ENCODE results near the gene KDR. TPM values are rescaled to one million over a fixed set of nuclear protein-coding genes. Genes with fewer than 3 reads are reported as not detected.

KDR gene
- total and polyA plus RNA-seq, 2 experiments from 2014 or later = 96.0 to 104 TPM

DNA sequence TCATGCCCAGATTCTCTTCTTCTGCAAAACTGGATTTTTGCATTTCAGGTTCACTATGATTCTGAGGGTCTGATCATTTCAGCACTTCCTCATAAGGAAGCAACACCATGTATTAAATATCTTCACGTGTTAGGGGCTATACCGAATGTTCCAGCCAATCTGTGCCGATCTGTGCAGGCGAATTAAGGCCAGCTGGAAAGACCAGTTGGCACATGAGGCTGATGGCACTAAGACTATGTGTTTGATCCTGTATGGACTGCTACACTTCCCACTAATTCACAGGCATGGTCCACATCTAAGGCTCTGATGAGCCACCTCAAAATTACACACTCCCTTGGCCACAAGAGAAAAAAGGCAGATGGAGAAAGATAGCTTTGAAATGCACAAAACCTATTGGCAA lies 28.8 kb downstream of the KDR start:
- Histone ChIP-seq H3K4me1 (ENCODE audit: insufficient read depth) (peaks cover 5% of the 10 kb centered on the region), H3K36me3 (replicated peaks; ENCODE audit: insufficient read depth, low read depth) (no peaks in the 10 kb centered on the region), H3K27me3 (no peaks in the 10 kb centered on the region), H3K4me2 (no peak overlapping the region), H3K9me3 (ENCODE audit: low read depth) (no peaks in the 10 kb centered on the region), H3K27ac (no peak overlapping the region), H3K9me2 (replicated peaks; ENCODE audit: insufficient read depth) (no peaks in the 10 kb centered on the region), H3K4me3 (no peak overlapping the region), H4K20me1 (ENCODE audit: insufficient read depth, poor library complexity, severe bottlenecking) (no peaks in the 10 kb centered on the region), H2AFZ (no peak overlapping the region), H3K79me2 (no peaks in the 10 kb centered on the region)
- WGBS (ENCODE audit: low lambda C conversion rate, missing lambda C conversion rate) = 97% methylated on average over 4 of the region's 4 CpGs
- no peak for DNase-seq (ENCODE audit: low spot score)
- TF ChIP-seq, protein P1, sequence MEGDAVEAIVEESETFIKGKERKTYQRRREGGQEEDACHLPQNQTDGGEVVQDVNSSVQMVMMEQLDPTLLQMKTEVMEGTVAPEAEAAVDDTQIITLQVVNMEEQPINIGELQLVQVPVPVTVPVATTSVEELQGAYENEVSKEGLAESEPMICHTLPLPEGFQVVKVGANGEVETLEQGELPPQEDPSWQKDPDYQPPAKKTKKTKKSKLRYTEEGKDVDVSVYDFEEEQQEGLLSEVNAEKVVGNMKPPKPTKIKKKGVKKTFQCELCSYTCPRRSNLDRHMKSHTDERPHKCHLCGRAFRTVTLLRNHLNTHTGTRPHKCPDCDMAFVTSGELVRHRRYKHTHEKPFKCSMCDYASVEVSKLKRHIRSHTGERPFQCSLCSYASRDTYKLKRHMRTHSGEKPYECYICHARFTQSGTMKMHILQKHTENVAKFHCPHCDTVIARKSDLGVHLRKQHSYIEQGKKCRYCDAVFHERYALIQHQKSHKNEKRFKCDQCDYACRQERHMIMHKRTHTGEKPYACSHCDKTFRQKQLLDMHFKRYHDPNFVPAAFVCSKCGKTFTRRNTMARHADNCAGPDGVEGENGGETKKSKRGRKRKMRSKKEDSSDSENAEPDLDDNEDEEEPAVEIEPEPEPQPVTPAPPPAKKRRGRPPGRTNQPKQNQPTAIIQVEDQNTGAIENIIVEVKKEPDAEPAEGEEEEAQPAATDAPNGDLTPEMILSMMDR (IDR thresholded peaks at IDR 0.05; ENCODE audit: poor library complexity) = no peak
- TF ChIP-seq EZH2 (IDR thresholded peaks at IDR 0.05; ENCODE audit: borderline replicate concordance) (no peak), EZH2phosphoT487 (IDR thresholded peaks at IDR 0.05; ENCODE audit: low read depth, severe bottlenecking, unreplicated experiment) (no peak)

DNA sequence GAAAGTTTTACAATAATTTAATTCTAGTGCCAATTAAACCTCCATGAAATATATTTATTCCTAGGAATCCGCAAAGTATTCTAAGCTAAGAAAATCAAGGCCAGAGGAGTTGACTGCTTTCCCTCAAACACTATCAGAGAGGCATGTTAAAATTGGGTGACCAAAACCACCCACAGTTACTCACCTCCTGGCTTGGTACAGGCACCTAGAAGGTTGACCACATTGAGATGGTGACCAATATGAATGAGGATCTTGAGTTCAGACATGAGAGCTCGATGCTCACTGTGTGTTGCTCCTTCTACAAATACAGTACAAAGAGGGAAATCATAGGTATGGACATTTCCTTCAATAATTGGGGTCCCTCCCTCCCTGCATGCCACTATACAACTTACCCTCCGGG lies 29.4 kb downstream of the KDR start:
- Histone ChIP-seq H3K9me3 (ENCODE audit: low read depth) (no peaks in the 10 kb centered on the region), H3K27me3 (no peaks in the 10 kb centered on the region), H3K4me1 (ENCODE audit: insufficient read depth) (peaks cover 5% of the 10 kb centered on the region), H3K4me3 (no peak overlapping the region), H3K4me2 (no peak overlapping the region), H2AFZ (no peak overlapping the region), H4K20me1 (ENCODE audit: insufficient read depth, poor library complexity, severe bottlenecking) (no peaks in the 10 kb centered on the region), H3K9me2 (replicated peaks; ENCODE audit: insufficient read depth) (no peaks in the 10 kb centered on the region), H3K79me2 (no peaks in the 10 kb centered on the region), H3K36me3 (replicated peaks; ENCODE audit: insufficient read depth, low read depth) (no peaks in the 10 kb centered on the region), H3K27ac (no peak overlapping the region)
- TF ChIP-seq, protein P1 (IDR thresholded peaks at IDR 0.05; ENCODE audit: poor library complexity) = no peak
- TF ChIP-seq EZH2phosphoT487 (IDR thresholded peaks at IDR 0.05; ENCODE audit: low read depth, severe bottlenecking, unreplicated experiment) (no peak), EZH2 (IDR thresholded peaks at IDR 0.05; ENCODE audit: borderline replicate concordance) (no peak)
- WGBS (ENCODE audit: low lambda C conversion rate, missing lambda C conversion rate) = 96% methylated on average over 3 of the region's 3 CpGs
- no peak for DNase-seq (ENCODE audit: low spot score)

DNA sequence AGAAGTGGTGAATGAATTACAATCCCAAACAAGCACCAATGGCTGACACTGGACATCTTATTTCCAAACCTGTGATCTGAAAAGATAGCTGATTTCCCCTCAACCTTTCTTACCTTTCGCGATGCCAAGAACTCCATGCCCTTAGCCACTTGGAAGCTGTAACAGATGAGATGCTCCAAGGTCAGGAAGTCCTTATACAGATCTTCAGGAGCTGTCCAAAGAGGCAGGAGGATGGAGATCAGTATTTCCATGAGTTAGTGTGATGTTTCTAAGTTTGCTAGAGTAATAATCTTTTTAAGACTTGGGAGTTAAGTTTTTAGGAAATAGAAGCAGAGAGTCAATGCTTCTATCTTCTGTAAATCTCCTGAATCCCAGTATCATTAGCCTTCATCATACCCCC lies 32.9 kb downstream of the KDR start:
- Histone ChIP-seq H3K4me2 (no peak overlapping the region), H3K79me2 (no peaks in the 10 kb centered on the region), H3K36me3 (replicated peaks; ENCODE audit: insufficient read depth, low read depth) (no peaks in the 10 kb centered on the region), H3K9me3 (ENCODE audit: low read depth) (no peaks in the 10 kb centered on the region), H4K20me1 (ENCODE audit: insufficient read depth, poor library complexity, severe bottlenecking) (no peaks in the 10 kb centered on the region), H3K27ac (peak overlapping the region; percentile 9), H3K9me2 (replicated peaks; ENCODE audit: insufficient read depth) (no peaks in the 10 kb centered on the region), H3K4me1 (ENCODE audit: insufficient read depth) (peaks cover 5% of the 10 kb centered on the region), H2AFZ (no peak overlapping the region), H3K27me3 (no peaks in the 10 kb centered on the region), H3K4me3 (no peak overlapping the region)
- no peak for TF ChIP-seq EZH2phosphoT487 (IDR thresholded peaks at IDR 0.05; ENCODE audit: low read depth, severe bottlenecking, unreplicated experiment)
- TF ChIP-seq, protein P1 (IDR thresholded peaks at IDR 0.05; ENCODE audit: poor library complexity) = no peak
- TF ChIP-seq EZH2 (IDR thresholded peaks at IDR 0.05; ENCODE audit: borderline replicate concordance) = no peak
- WGBS (ENCODE audit: low lambda C conversion rate, missing lambda C conversion rate) = 100% methylated on average over 2 of the region's 2 CpGs
- no peak for DNase-seq (ENCODE audit: low spot score)

DNA sequence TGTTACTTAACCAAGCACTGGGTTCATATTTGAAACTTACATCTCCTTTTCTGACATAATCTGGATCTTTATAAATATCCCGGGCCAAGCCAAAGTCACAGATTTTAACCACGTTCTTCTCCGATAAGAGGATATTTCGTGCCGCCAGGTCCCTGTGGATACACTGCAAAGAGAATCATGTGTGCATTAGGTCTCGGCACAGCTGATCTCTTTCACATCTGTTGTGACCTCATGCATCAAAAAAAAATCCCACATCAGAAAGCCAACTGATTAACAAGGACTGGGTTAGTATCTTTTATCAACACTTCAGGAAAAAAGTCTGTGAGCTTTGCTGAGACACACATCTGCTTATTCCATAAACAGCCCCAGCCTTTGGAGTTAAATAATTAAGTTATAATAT lies 35.5 kb downstream of the KDR start:
- Histone ChIP-seq H3K4me3 (no peak overlapping the region), H3K27me3 (no peaks in the 10 kb centered on the region), H3K27ac (peak overlapping the region; percentile 9), H4K20me1 (ENCODE audit: insufficient read depth, poor library complexity, severe bottlenecking) (no peaks in the 10 kb centered on the region), H3K9me2 (replicated peaks; ENCODE audit: insufficient read depth) (no peaks in the 10 kb centered on the region), H2AFZ (no peak overlapping the region), H3K4me2 (no peak overlapping the region), H3K79me2 (no peaks in the 10 kb centered on the region), H3K9me3 (ENCODE audit: low read depth) (no peaks in the 10 kb centered on the region), H3K36me3 (replicated peaks; ENCODE audit: insufficient read depth, low read depth) (no peaks in the 10 kb centered on the region), H3K4me1 (ENCODE audit: insufficient read depth) (peaks cover 5% of the 10 kb centered on the region)
- 76% methylated on average over 6 of the region's 6 CpGs for WGBS (ENCODE audit: low lambda C conversion rate, missing lambda C conversion rate)
- TF ChIP-seq EZH2phosphoT487 (IDR thresholded peaks at IDR 0.05; ENCODE audit: low read depth, severe bottlenecking, unreplicated experiment) = no peak
- no peak for TF ChIP-seq EZH2 (IDR thresholded peaks at IDR 0.05; ENCODE audit: borderline replicate concordance)
- TF ChIP-seq, protein P1 (IDR thresholded peaks at IDR 0.05; ENCODE audit: poor library complexity) = no peak
- no peak for DNase-seq (ENCODE audit: low spot score)
